Activated naive CD8-positive, alpha-beta T cell treated with anti-CD3 and anti-CD28 coated beads, Interleukin-2, amount 10 ng/mL, durations not matched to agents 7 days and 5 days (primary cell): ENCODE data around the gene AK6. TPM values are rescaled to one million over a fixed set of nuclear protein-coding genes. Genes with fewer than 3 reads are reported as not detected.
"Not testable (repeated sequence)": the region's sequence is repeated elsewhere in the genome, so short reads cannot be mapped to it uniquely, and the experiment has no call there.

ENCODE experiments used
- ATAC-seq: fragments of 150-1000 bp; cut with Tn5 transposase; one replicate; pipeline ENCODE4 v1.10.0; 2021; ENCODE audit warnings: low read depth, moderate library complexity
- POLR2A ChIA-PET: fragments of 350-600 bp; sonication (Branson Sonifier 250); formaldehyde crosslinking; loops from one replicate; lab custom pipeline; 2021; ENCODE audit warnings: antibody characterized with exemption; lab: Charles Lee
- DNase-seq: peaks from one replicate; pipeline ENCODE4 v3.0.0; 2021
- H3K27ac Mint-ChIP-seq: one replicate; pipeline ENCODE4 v1.8.0; 2022; ENCODE audit warnings: mild to moderate bottlenecking, mixed read lengths
- H3K27me3 Mint-ChIP-seq: one replicate; pipeline ENCODE4 v1.8.0; 2022; ENCODE audit warnings: mild to moderate bottlenecking, moderate library complexity, mixed read lengths
- H3K36me3 Mint-ChIP-seq: one replicate; pipeline ENCODE4 v1.8.0; 2021; ENCODE audit warnings: mild to moderate bottlenecking, mixed read lengths
- H3K4me1 Mint-ChIP-seq: one replicate; pipeline ENCODE4 v1.8.0; 2021; ENCODE audit warnings: mixed read lengths
- H3K4me3 Mint-ChIP-seq: one replicate; pipeline ENCODE4 v1.8.0; 2022; ENCODE audit warnings: mild to moderate bottlenecking, moderate library complexity, mixed read lengths
- H3K9me3 Mint-ChIP-seq: one replicate; pipeline ENCODE4 v1.8.0; 2021; ENCODE audit warnings: mixed read lengths
- total RNA-seq, 2 experiments: library from RNA; stranded (reverse); gene quantifications; one replicate each; pipeline ENCODE4 v1.2.3, GENCODE V29; 2021

The AK6 gene
- total RNA-seq, 2 experiments from 2014 or later, result 24.7 to 33.3 TPM

- DNase-seq, result no peak
- no peak for ATAC-seq
- peak overlapping the region; percentile 93 for H3K4me3 Mint-ChIP-seq
- peaks cover 21% of the 10 kb centered on the region for H3K36me3 Mint-ChIP-seq
- peaks cover 29% of the 10 kb centered on the region for H3K4me1 Mint-ChIP-seq
- POLR2A ChIA-PET, result no interaction called here
- H3K27me3 Mint-ChIP-seq, result no peaks in the 10 kb centered on the region
- H3K27ac Mint-ChIP-seq, result peak overlapping the region; percentile 95
- H3K9me3 Mint-ChIP-seq, result no peaks in the 10 kb centered on the region
Measured at GRCh38 chr5:69367697-69368279, 1.5 kb downstream of the AK6 start.

GRCh38 chr5:69364850-69365249 is 4.5 kb downstream of the AK6 start:
- Mint-ChIP-seq H3K4me3 (no peak overlapping the region), H3K27ac (no peak overlapping the region), H3K9me3 (no peaks in the 10 kb centered on the region), H3K27me3 (no peaks in the 10 kb centered on the region), H3K36me3 (peaks cover 21% of the 10 kb centered on the region), H3K4me1 (peaks cover 27% of the 10 kb centered on the region)
- DNase-seq (no peak), ATAC-seq (no peak)
- POLR2A ChIA-PET, result no interaction called here

GRCh38 chr5:69364414-69364813 is 4.9 kb downstream of the AK6 start:
- POLR2A ChIA-PET, result no interaction called here
- H3K27ac Mint-ChIP-seq, result no peak overlapping the region

GRCh38 chr5:69360442-69360841 is 8.9 kb downstream of the AK6 start:
- Mint-ChIP-seq H3K27me3 (no peaks in the 10 kb centered on the region), H3K4me3 (no peak overlapping the region), H3K4me1 (peaks cover 19% of the 10 kb centered on the region), H3K36me3 (peaks cover 27% of the 10 kb centered on the region), H3K27ac (no peak overlapping the region), H3K9me3 (no peaks in the 10 kb centered on the region)
- POLR2A ChIA-PET, result interaction anchor here (1.4 kb wide), 1 partner anchor 9 kb away, joined by 5 read pairs; the partner anchor contains the start of gene RAD17
- DNase-seq, result no peak
- ATAC-seq, result no peak

More at GRCh38 chr5:69364414-69364813, 4.9 kb downstream of the AK6 start:
- Mint-ChIP-seq H3K4me3 (no peak overlapping the region), H3K36me3 (peaks cover 21% of the 10 kb centered on the region), H3K4me1 (peaks cover 29% of the 10 kb centered on the region), H3K27me3 (no peaks in the 10 kb centered on the region), H3K9me3 (no peaks in the 10 kb centered on the region)
- ATAC-seq (no peak), DNase-seq (no peak)

- Mint-ChIP-seq H3K9me3 (no peaks in the 10 kb centered on the region), H3K4me1 (peaks cover 16% of the 10 kb centered on the region), H3K4me3 (no peak overlapping the region), H3K36me3 (peaks cover 25% of the 10 kb centered on the region), H3K27me3 (no peaks in the 10 kb centered on the region), H3K27ac (no peak overlapping the region)
- DNase-seq (no peak), ATAC-seq (no peak)
- POLR2A ChIA-PET, result interaction anchor here (1.4 kb wide), 1 partner anchor 10 kb away, joined by 5 read pairs; the partner anchor contains the start of gene RAD17
Measured at GRCh38 chr5:69359699-69360098, 9.6 kb downstream of the AK6 start.

- ATAC-seq (no peak), DNase-seq (no peak)
- no peaks in the 10 kb centered on the region for H3K27me3 Mint-ChIP-seq
- no peak overlapping the region for H3K4me3 Mint-ChIP-seq
- POLR2A ChIA-PET, result no interaction called here
- H3K36me3 Mint-ChIP-seq, result peaks cover 22% of the 10 kb centered on the region
- H3K9me3 Mint-ChIP-seq, result no peaks in the 10 kb centered on the region
- H3K27ac Mint-ChIP-seq, result no peak overlapping the region
- H3K4me1 Mint-ChIP-seq, result no peaks in the 10 kb centered on the region
Measured at GRCh38 chr5:69350664-69351063, 18.7 kb downstream of the AK6 start.

- H3K4me1 Mint-ChIP-seq, result no peaks in the 10 kb centered on the region
- H3K4me3 Mint-ChIP-seq, result no peak overlapping the region
- H3K27ac Mint-ChIP-seq, result no peak overlapping the region
- peaks cover 1% of the 10 kb centered on the region for H3K9me3 Mint-ChIP-seq
- ATAC-seq (no peak), DNase-seq (no peak)
- H3K36me3 Mint-ChIP-seq, result peaks cover 3% of the 10 kb centered on the region
- no peaks in the 10 kb centered on the region for H3K27me3 Mint-ChIP-seq
- POLR2A ChIA-PET, result no interaction called here
Measured at GRCh38 chr5:69343083-69343482, 26.2 kb downstream of the AK6 start.

- Mint-ChIP-seq H3K27me3 (no peaks in the 10 kb centered on the region), H3K4me1 (no peaks in the 10 kb centered on the region), H3K4me3 (no peak overlapping the region), H3K9me3 (peaks cover 1% of the 10 kb centered on the region), H3K36me3 (peaks cover 3% of the 10 kb centered on the region), H3K27ac (no peak overlapping the region)
- ATAC-seq, result no peak
- POLR2A ChIA-PET, result no interaction called here
- no peak for DNase-seq
Measured at GRCh38 chr5:69341520-69342161, 27.7 kb downstream of the AK6 start.

GRCh38 chr5:69335341-69335935 is 33.9 kb downstream of the AK6 start:
- ATAC-seq (no peak), DNase-seq (no peak)
- H3K4me3 Mint-ChIP-seq, result no peak overlapping the region
- H3K9me3 Mint-ChIP-seq, result no peaks in the 10 kb centered on the region
- H3K36me3 Mint-ChIP-seq, result peaks cover 4% of the 10 kb centered on the region
- H3K27me3 Mint-ChIP-seq, result no peaks in the 10 kb centered on the region
- no peak overlapping the region for H3K27ac Mint-ChIP-seq
- H3K4me1 Mint-ChIP-seq, result peaks cover 15% of the 10 kb centered on the region
- POLR2A ChIA-PET, result interaction anchor here (0.6 to 1.3 kb wide), 6 partner anchors 21 to 242 kb away, joined by 3 to 8 read pairs (median 4); partner anchors contain the start of genes CENPH and SLC30A5

- Mint-ChIP-seq H3K9me3 (no peaks in the 10 kb centered on the region), H3K27ac (peak overlapping the region; percentile 11), H3K4me1 (peaks cover 15% of the 10 kb centered on the region), H3K27me3 (no peaks in the 10 kb centered on the region), H3K36me3 (peaks cover 4% of the 10 kb centered on the region), H3K4me3 (peak overlapping the region; percentile 48)
- ATAC-seq (peak; percentile 74), DNase-seq (peak; percentile 75)
- POLR2A ChIA-PET, result interaction anchor here (0.6 to 1.3 kb wide), 5 partner anchors 22 to 241 kb away, joined by 3 to 8 read pairs (median 4); partner anchors contain the start of genes CENPH and SLC30A5
Measured at GRCh38 chr5:69334793-69335268, 34.5 kb downstream of the AK6 start.

GRCh38 chr5:69333668-69334315 is 35.5 kb downstream of the AK6 start:
- POLR2A ChIA-PET, result interaction anchor here (0.7 to 1.2 kb wide), 2 partner anchors 116 to 163 kb away, joined by 3 to 4 read pairs; a partner anchor contains a TSS
- not testable (repeated sequence) for H3K27me3 Mint-ChIP-seq, H3K36me3 Mint-ChIP-seq, DNase-seq, H3K9me3 Mint-ChIP-seq, ATAC-seq, H3K4me3 Mint-ChIP-seq
- Mint-ChIP-seq H3K27ac (peak overlapping the region; percentile 16), H3K4me1 (peaks cover 15% of the 10 kb centered on the region)

- peak overlapping the region; percentile 94 for H3K4me3 Mint-ChIP-seq
- no peaks in the 10 kb centered on the region for H3K27me3 Mint-ChIP-seq
- H3K4me1 Mint-ChIP-seq, result peaks cover 15% of the 10 kb centered on the region
- H3K27ac Mint-ChIP-seq, result peak overlapping the region; percentile 97
- ATAC-seq (no peak), DNase-seq (no peak)
- peaks cover 4% of the 10 kb centered on the region for H3K36me3 Mint-ChIP-seq
- POLR2A ChIA-PET, result interaction anchor here (1.0 to 1.3 kb wide), 4 partner anchors 38 to 288 kb away, joined by 3 to 6 read pairs (median 4); partner anchors contain the start of genes AK6, CENPH, RAD17 and TAF9
- no peaks in the 10 kb centered on the region for H3K9me3 Mint-ChIP-seq
Measured at GRCh38 chr5:69331528-69332445, 37.5 kb downstream of the AK6 start.
